ENCODE measurements around the gene CCDC186. TPM values are rescaled to one million over a fixed set of nuclear protein-coding genes. Genes with fewer than 3 reads are reported as not detected.

Gene CCDC186
- total RNA-seq, 1 experiment from 2014 or later, result 14.3 TPM

GRCh38 chr10:114081911-114082583 lies 92.0 kb downstream of the CCDC186 start:
- POLR2A ChIA-PET (ENCODE audit: unreplicated experiment), result no interaction called here
- BruUV-seq (replicated peaks), result no TSS peak

DNA sequence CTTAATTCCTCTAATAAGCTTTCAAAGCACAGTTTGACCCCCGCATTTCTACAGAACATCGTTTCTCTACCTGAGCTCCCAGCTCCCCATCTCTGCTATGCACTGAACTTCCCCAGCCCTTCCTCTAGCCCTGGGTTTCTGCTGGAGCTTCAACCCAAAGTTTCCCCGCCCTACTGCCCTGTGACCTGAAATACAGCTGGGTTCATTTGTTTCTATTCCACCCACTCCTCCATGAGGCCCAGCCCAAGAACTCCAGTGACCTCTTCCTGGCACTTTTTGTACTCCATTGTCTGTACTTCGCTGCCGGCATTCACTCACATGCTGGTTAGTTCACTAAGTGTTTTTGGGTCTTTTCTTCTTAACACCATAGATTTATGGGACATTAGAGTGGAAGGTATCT lies 94.6 kb downstream of the CCDC186 start:
- Histone ChIP-seq H3K79me2 (ENCODE audit: low read depth) (no peaks in the 10 kb centered on the region), H3F3A (ENCODE audit: insufficient read depth, low read depth) (no peaks in the 10 kb centered on the region), H3K36me3 (ENCODE audit: low read depth) (no peaks in the 10 kb centered on the region), H2AFZ (no peak overlapping the region), H3K4me1 (replicated peaks; ENCODE audit: insufficient read depth) (no peaks in the 10 kb centered on the region; the same call in 1 of the 2 replicates), H3K27ac (no peak overlapping the region), H3K9me2 (ENCODE audit: insufficient read depth) (no peaks in the 10 kb centered on the region), H4K20me1 (ENCODE audit: insufficient read depth) (no peaks in the 10 kb centered on the region), H3K9me3 (ENCODE audit: insufficient read depth, low read depth) (no peaks in the 10 kb centered on the region), H3K4me2 (no peak overlapping the region), H3K27me3 (ENCODE audit: insufficient read depth, low read depth) (no peaks in the 10 kb centered on the region), H3K4me3 (no peak overlapping the region)
- POLR2A ChIA-PET (ENCODE audit: unreplicated experiment), result no interaction called here
- intact Hi-C loops (cut with micrococcal nuclease; ENCODE audit: unreplicated experiment), result no loop called here
- CTCF ChIA-PET, result no interaction called here
- no TSS peak for BruUV-seq (replicated peaks)
- TF ChIP-seq CTCF (conservative IDR thresholded peaks at IDR 0.05), result no peak
- no peak for TF ChIP-seq EZH2 (IDR thresholded peaks at IDR 0.05; ENCODE audit: low read depth)
- no peak for DNase-seq

More at GRCh38 chr10:114081911-114082583, 92.0 kb downstream of the CCDC186 start:
- Histone ChIP-seq H3K36me3 (ENCODE audit: low read depth) (no peaks in the 10 kb centered on the region), H3F3A (ENCODE audit: insufficient read depth, low read depth) (no peaks in the 10 kb centered on the region), H4K20me1 (ENCODE audit: insufficient read depth) (no peaks in the 10 kb centered on the region), H3K4me1 (replicated peaks; ENCODE audit: insufficient read depth) (no peaks in the 10 kb centered on the region; the same call in 1 of the 2 replicates), H3K4me2 (no peak overlapping the region), H3K9me3 (ENCODE audit: insufficient read depth, low read depth) (no peaks in the 10 kb centered on the region), H2AFZ (no peak overlapping the region), H3K27me3 (ENCODE audit: insufficient read depth, low read depth) (no peaks in the 10 kb centered on the region), H3K9me2 (ENCODE audit: insufficient read depth) (no peaks in the 10 kb centered on the region), H3K79me2 (ENCODE audit: low read depth) (no peaks in the 10 kb centered on the region), H3K4me3 (no peak overlapping the region), H3K27ac (no peak overlapping the region)
- no peak for DNase-seq
- CTCF ChIA-PET, result no interaction called here
- no peak for TF ChIP-seq EZH2 (IDR thresholded peaks at IDR 0.05; ENCODE audit: low read depth)
- TF ChIP-seq CTCF (conservative IDR thresholded peaks at IDR 0.05), result no peak
- intact Hi-C loops (cut with micrococcal nuclease; ENCODE audit: unreplicated experiment), result no loop called here

- ChIA-PET CTCF (no interaction called here), POLR2A (ENCODE audit: unreplicated experiment) (no interaction called here)
- Histone ChIP-seq H3K4me2 (no peak overlapping the region), H3K27ac (no peak overlapping the region), H3K27me3 (ENCODE audit: insufficient read depth, low read depth) (no peaks in the 10 kb centered on the region), H2AFZ (no peak overlapping the region), H4K20me1 (ENCODE audit: insufficient read depth) (no peaks in the 10 kb centered on the region), H3K36me3 (ENCODE audit: low read depth) (no peaks in the 10 kb centered on the region), H3F3A (ENCODE audit: insufficient read depth, low read depth) (no peaks in the 10 kb centered on the region), H3K9me2 (ENCODE audit: insufficient read depth) (no peaks in the 10 kb centered on the region), H3K4me3 (no peak overlapping the region), H3K9me3 (ENCODE audit: insufficient read depth, low read depth) (no peaks in the 10 kb centered on the region), H3K79me2 (ENCODE audit: low read depth) (no peaks in the 10 kb centered on the region), H3K4me1 (replicated peaks; ENCODE audit: insufficient read depth) (no peaks in the 10 kb centered on the region; the same call in 1 of the 2 replicates)
- intact Hi-C loops (cut with micrococcal nuclease; ENCODE audit: unreplicated experiment), result no loop called here
- DNase-seq, result no peak
- BruUV-seq (replicated peaks), result no TSS peak
- TF ChIP-seq CTCF (conservative IDR thresholded peaks at IDR 0.05), result no peak
- no peak for TF ChIP-seq EZH2 (IDR thresholded peaks at IDR 0.05; ENCODE audit: low read depth)
These were observed 95.7 kb downstream of the CCDC186 start for GRCh38 chr10:114078346-114078745.

Measured in PC-9 (cell line).